Psoas muscle (tissue), 8 donors: Measurements from ENCODE around the gene CPNE2. TPM values are rescaled to one million over a fixed set of nuclear protein-coding genes. Genes with fewer than 3 reads are reported as not detected.
A peak's percentile ranks its signal among the peaks of the same experiment; 100 is the strongest.

Experiments used
- ATAC-seq, 4 donors: fragments of 200-7000 bp; cut with Tn5 transposase; one replicate each; pipeline ENCODE4 v1.9.1; 2020; ENCODE audit warnings: moderate library complexity in 3 of 4, mild to moderate bottlenecking in 2 of 4
- DNase-seq, 2 donors: peaks; one replicate each; pipeline ENCODE4 v3.0.0-alpha.2; 2020
- H3K27ac ChIP-seq: fragments of 200-600 bp; one replicate; pipeline ENCODE4 v1.8.0; 2022
- H3K27me3 ChIP-seq, 3 donors: fragments of 200-600 bp in 1 of 3; one replicate each; pipeline versions ENCODE4 v1.6.1 to v1.8.0; 2013 to 2022; ENCODE audit warnings: low read length in 2 of 3, mild to moderate bottlenecking in 2 of 3, moderate library complexity in 1 of 3; ENCODE audit not compliant: insufficient read depth in 3 of 3
- H3K36me3 ChIP-seq, 2 donors: fragments of 200-600 bp in 1 of 2; one replicate each; pipeline versions ENCODE4 v1.6.1 to v1.8.0; 2013 to 2022; ENCODE audit warnings: low read depth in 1 of 2, mild to moderate bottlenecking in 1 of 2, moderate library complexity in 1 of 2; ENCODE audit not compliant: insufficient read depth in 1 of 2
- H3K4me1 ChIP-seq: fragments of 200-600 bp; one replicate; pipeline ENCODE4 v1.8.0; 2022
- H3K4me3 ChIP-seq: fragments of 200-600 bp; one replicate; pipeline ENCODE4 v1.8.0; 2022; ENCODE audit warnings: mild to moderate bottlenecking
- H3K9me3 ChIP-seq: fragments of 200-600 bp; one replicate; pipeline ENCODE4 v1.8.0; 2022
- CTCF ChIP-seq: fragments of 200-600 bp; IDR thresholded peaks from one replicate; pipeline ENCODE4 v1.8.0; 2022; ENCODE audit warnings: antibody characterized with exemption
- WGBS, 3 donors: extraction: QIAGEN DNeasy Blood & Tissue Kit; methylation state at CpG; one replicate each; pipeline versions ENCODE4 v1.1.6 to v1.1.7; 2013; 5-methylcytosine and 5-hydroxymethylcytosine counted together
- intact Hi-C, 2 donors: fragments of 100-400 bp; cut with DNase I; formaldehyde crosslinking; loops; one replicate each; pipeline versions ENCODE4 v1.11.0 to v1.14.2; 2022
- polyA plus RNA-seq, 3 donors: library from polyadenylated mRNA; stranded (reverse); fragments of 200-250 nt; gene quantifications; one replicate each; pipeline ENCODE4 v1.2.3, GENCODE V29; 2013
- total RNA-seq, 4 donors: library from RNA; stranded (reverse); fragmentation: NEBNext Ultra II Directional in 2 of 4; extraction: Animal tissue kit (Norgen Biotek cat#: 25700) in 2 of 4; gene quantifications; one replicate each; pipeline versions ENCODE4 v1.2.1 to v1.2.4, GENCODE V29; 2021 to 2023
- donor health status: healthy with polysubstance abuse.
- donor health status: DM: no; HTN: no; CAD: no; lungs with moderate emphysema.
- donor health status: Bipolar disorder and iron deficiency.
- donor health status: healthy.
- donor health status: DM: yes; HTN: yes; CAD: no.
- donor health status: DM: no; HTN: no; CAD: no.
- donor health status: DM: no; HTN: no; CAD: no.
- donor health status: DM: yes; HTN: yes; CAD: no.

Gene CPNE2
- total and polyA plus RNA-seq, 7 donors, result 8.1 to 16.9 (median 12.4) TPM

- TF ChIP-seq CTCF, result no peak
- Histone ChIP-seq H3K27ac (no peak overlapping the region), H3K9me3 (no peaks in the 10 kb centered on the region), H3K27me3 (no peaks in the 10 kb centered on the region), H3K4me3 (peak overlapping the region; percentile 81), H3K36me3 (no peaks in the 10 kb centered on the region), H3K4me1 (peaks cover 5% of the 10 kb centered on the region)
- intact Hi-C loops, result loop anchor here in 1 of 2 donors (10.0 kb wide), 1 partner anchor 51 kb away; no protein-coding TSS in a partner anchor
- ATAC-seq, result no peak
- WGBS, 3 donors, result 63 to 76% (median 73%) methylated on average over 18 of the region's 18 CpGs
- no peak for DNase-seq
These were observed 1.5 kb downstream of the CPNE2 start for GRCh38 chr16:57093666-57094564.

GRCh38 chr16:57094911-57095310 lies 2.5 kb downstream of the CPNE2 start:
- no peak overlapping the region for H3K27ac ChIP-seq
- DNase-seq (no peak), ATAC-seq (no peak)
- H3K4me3 ChIP-seq, result no peak overlapping the region
- H3K4me1 ChIP-seq, result peaks cover 5% of the 10 kb centered on the region
- 75 to 92% (median 79%) methylated on average over 5 of the region's 5 CpGs for whole genome bisulfite sequencing, 3 donors
- no peak for TF ChIP-seq CTCF
- H3K9me3 ChIP-seq, result no peaks in the 10 kb centered on the region
- intact Hi-C loops, result loop anchor here in 1 of 2 donors (10.0 kb wide), 1 partner anchor 50 kb away; no protein-coding TSS in a partner anchor
- no peaks in the 10 kb centered on the region for H3K36me3 ChIP-seq
- H3K27me3 ChIP-seq, result no peaks in the 10 kb centered on the region

- 90 to 99% (median 97%) methylated on average over 3 of the region's 3 CpGs for whole genome bisulfite sequencing, 3 donors
- peaks cover 5% of the 10 kb centered on the region for H3K4me1 ChIP-seq
- no peaks in the 10 kb centered on the region for H3K27me3 ChIP-seq
- H3K27ac ChIP-seq, result no peak overlapping the region
- DNase-seq (no peak), ATAC-seq (no peak)
- H3K4me3 ChIP-seq, result no peak overlapping the region
- H3K9me3 ChIP-seq, result no peaks in the 10 kb centered on the region
- no peaks in the 10 kb centered on the region for H3K36me3 ChIP-seq
- TF ChIP-seq CTCF, result no peak
- intact Hi-C loops, result loop anchor here in 1 of 2 donors (10.0 kb wide), 1 partner anchor 49 kb away; no protein-coding TSS in a partner anchor
These were observed 3.8 kb downstream of the CPNE2 start for GRCh38 chr16:57096192-57096591.

GRCh38 chr16:57096793-57097192 lies 4.4 kb downstream of the CPNE2 start:
- no peak overlapping the region for H3K27ac ChIP-seq
- DNase-seq (no peak), ATAC-seq (no peak)
- no peaks in the 10 kb centered on the region for H3K36me3 ChIP-seq
- WGBS, 3 donors, result 92 to 100% (median 93%) methylated on average over 2 of the region's 2 CpGs
- H3K4me3 ChIP-seq, result no peak overlapping the region
- no peak for TF ChIP-seq CTCF
- H3K9me3 ChIP-seq, result no peaks in the 10 kb centered on the region
- peaks cover 5% of the 10 kb centered on the region for H3K4me1 ChIP-seq
- no peaks in the 10 kb centered on the region for H3K27me3 ChIP-seq
- intact Hi-C loops, result loop anchor here in 1 of 2 donors (10.0 kb wide), 1 partner anchor 48 kb away; no protein-coding TSS in a partner anchor
